Adipocyte (in vitro differentiated cells): ENCODE measurements around the gene FTL.
"Not testable (repeated sequence)": the region's sequence is repeated elsewhere in the genome, so short reads cannot be mapped to it uniquely, and the experiment has no call there.

Experiments
- DNase-seq: peaks from one replicate; pipeline ENCODE4 v3.0.0-alpha.2; 2015; ENCODE audit warnings: low read depth
- H3K27me3 ChIP-seq: replicated peaks from 2 replicates; pipeline ENCODE4 v1.7.0; 2013; ENCODE audit warnings: mild to moderate bottlenecking, low read length, moderate library complexity; ENCODE audit not compliant: control insufficient read depth, insufficient read depth
- H3K36me3 ChIP-seq: 2 replicates; pipeline ENCODE4 v1.7.0; 2013; ENCODE audit warnings: low read length, mild to moderate bottlenecking, moderate library complexity; ENCODE audit not compliant: control insufficient read depth, insufficient read depth, severe bottlenecking
- H3K4me1 ChIP-seq: 2 replicates; pipeline ENCODE4 v1.7.0; 2013; ENCODE audit warnings: mild to moderate bottlenecking, low read length, moderate library complexity; ENCODE audit not compliant: control insufficient read depth, insufficient read depth
- H3K4me3 ChIP-seq: 2 replicates; pipeline ENCODE4 v1.7.0; 2013; ENCODE audit warnings: mild to moderate bottlenecking, low read length, moderate library complexity
- H3K9ac ChIP-seq: 2 replicates; pipeline ENCODE4 v1.7.0; 2013; ENCODE audit warnings: mild to moderate bottlenecking, low read length, moderate library complexity
- H3K9me3 ChIP-seq: 2 replicates; pipeline ENCODE4 v1.7.0; 2013; ENCODE audit warnings: mild to moderate bottlenecking, low read length, moderate library complexity; ENCODE audit not compliant: control insufficient read depth

The FTL gene

DNA sequence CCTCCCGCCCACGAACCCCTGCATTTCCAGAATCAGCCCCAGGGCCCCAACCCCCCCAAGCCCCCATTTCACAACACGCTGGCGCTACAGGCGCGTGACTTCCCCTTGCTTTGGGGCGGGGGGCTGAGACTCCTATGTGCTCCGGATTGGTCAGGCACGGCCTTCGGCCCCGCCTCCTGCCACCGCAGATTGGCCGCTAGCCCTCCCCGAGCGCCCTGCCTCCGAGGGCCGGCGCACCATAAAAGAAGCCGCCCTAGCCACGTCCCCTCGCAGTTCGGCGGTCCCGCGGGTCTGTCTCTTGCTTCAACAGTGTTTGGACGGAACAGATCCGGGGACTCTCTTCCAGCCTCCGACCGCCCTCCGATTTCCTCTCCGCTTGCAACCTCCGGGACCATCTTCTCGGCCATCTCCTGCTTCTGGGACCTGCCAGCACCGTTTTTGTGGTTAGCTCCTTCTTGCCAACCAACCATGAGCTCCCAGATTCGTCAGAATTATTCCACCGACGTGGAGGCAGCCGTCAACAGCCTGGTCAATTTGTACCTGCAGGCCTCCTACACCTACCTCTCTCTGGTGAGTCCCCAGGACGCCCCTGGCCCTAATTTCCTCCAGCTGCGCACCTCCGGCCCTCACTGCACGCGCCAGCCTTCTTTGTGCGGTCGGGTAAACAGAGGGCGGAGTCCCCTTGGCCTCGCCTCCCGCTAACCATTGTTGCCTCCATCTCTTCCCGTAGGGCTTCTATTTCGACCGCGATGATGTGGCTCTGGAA, at the start of gene FTL:
TSS of gene FTL (plus strand) at position 270 of the 766 bp plus-strand sequence. CDS start at position 469, 199 bp downstream.
- Histone ChIP-seq H3K9ac (peak within 1 kb of the TSS; percentile 95), H3K36me3 (peaks cover 42% of the 10 kb centered on the region), H3K4me3 (peak within 1 kb of the TSS; percentile 91), H3K4me1 (peaks cover 55% of the 10 kb centered on the region), H3K9me3 (no peaks in the 10 kb centered on the region), H3K27me3 (no peaks in the 10 kb centered on the region)
- peak; percentile 98 for DNase-seq

DNA sequence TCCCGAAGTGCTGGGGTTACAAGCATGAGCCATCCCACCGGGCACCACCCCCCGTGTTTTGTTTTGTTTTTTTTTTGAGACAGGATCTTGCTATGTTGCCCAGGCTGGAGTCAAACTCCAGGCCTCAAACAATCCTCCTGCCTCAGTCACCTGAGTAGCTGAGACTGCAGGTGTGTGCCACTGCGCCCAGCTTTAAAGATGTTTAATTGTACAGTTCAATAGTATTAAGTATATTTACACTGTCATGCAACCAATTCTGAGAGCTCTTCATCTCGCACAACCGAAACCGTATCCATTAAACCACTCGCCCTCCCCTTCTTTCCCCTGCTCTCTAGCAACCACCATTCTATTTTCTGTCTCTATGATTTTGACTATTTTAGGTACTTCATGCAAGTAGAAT, 49.4 kb upstream of the FTL start:
- no peaks in the 10 kb centered on the region for H3K9me3 ChIP-seq
- H3K36me3 ChIP-seq, result peaks cover 79% of the 10 kb centered on the region
- DNase-seq, result no peak
- H3K4me3 ChIP-seq, result no peak overlapping the region
- H3K9ac ChIP-seq, result no peak overlapping the region
- H3K27me3 ChIP-seq, result no peaks in the 10 kb centered on the region
- peaks cover 4% of the 10 kb centered on the region for H3K4me1 ChIP-seq

GRCh38 chr19:48918071-48918470, 47.0 kb upstream of the FTL start:
- H3K4me3 ChIP-seq, result no peak overlapping the region
- H3K9ac ChIP-seq, result no peak overlapping the region
- DNase-seq, result no peak
- peaks cover 4% of the 10 kb centered on the region for H3K4me1 ChIP-seq
- H3K27me3 ChIP-seq, result no peaks in the 10 kb centered on the region
- H3K36me3 ChIP-seq, result peaks cover 71% of the 10 kb centered on the region
- H3K9me3 ChIP-seq, result no peaks in the 10 kb centered on the region

GRCh38 chr19:48918801-48919247, 46.3 kb upstream of the FTL start:
- Histone ChIP-seq H3K4me3 (no peak overlapping the region), H3K27me3 (no peaks in the 10 kb centered on the region), H3K9ac (no peak overlapping the region), H3K4me1 (no peaks in the 10 kb centered on the region), H3K36me3 (peaks cover 63% of the 10 kb centered on the region), H3K9me3 (no peaks in the 10 kb centered on the region)
- no peak for DNase-seq

GRCh38 chr19:48919271-48919670, 45.8 kb upstream of the FTL start:
- not testable (repeated sequence) for H3K9ac ChIP-seq, DNase-seq, H3K4me3 ChIP-seq, H3K4me1 ChIP-seq, H3K27me3 ChIP-seq, H3K9me3 ChIP-seq
- peaks cover 59% of the 10 kb centered on the region for H3K36me3 ChIP-seq

- Histone ChIP-seq H3K9me3 (no peaks in the 10 kb centered on the region), H3K4me1 (no peaks in the 10 kb centered on the region), H3K9ac (no peak overlapping the region), H3K4me3 (no peak overlapping the region), H3K27me3 (no peaks in the 10 kb centered on the region), H3K36me3 (peaks cover 46% of the 10 kb centered on the region)
- DNase-seq, result no peak
These were observed 44.2 kb upstream of the FTL start for GRCh38 chr19:48920949-48921348.

DNA sequence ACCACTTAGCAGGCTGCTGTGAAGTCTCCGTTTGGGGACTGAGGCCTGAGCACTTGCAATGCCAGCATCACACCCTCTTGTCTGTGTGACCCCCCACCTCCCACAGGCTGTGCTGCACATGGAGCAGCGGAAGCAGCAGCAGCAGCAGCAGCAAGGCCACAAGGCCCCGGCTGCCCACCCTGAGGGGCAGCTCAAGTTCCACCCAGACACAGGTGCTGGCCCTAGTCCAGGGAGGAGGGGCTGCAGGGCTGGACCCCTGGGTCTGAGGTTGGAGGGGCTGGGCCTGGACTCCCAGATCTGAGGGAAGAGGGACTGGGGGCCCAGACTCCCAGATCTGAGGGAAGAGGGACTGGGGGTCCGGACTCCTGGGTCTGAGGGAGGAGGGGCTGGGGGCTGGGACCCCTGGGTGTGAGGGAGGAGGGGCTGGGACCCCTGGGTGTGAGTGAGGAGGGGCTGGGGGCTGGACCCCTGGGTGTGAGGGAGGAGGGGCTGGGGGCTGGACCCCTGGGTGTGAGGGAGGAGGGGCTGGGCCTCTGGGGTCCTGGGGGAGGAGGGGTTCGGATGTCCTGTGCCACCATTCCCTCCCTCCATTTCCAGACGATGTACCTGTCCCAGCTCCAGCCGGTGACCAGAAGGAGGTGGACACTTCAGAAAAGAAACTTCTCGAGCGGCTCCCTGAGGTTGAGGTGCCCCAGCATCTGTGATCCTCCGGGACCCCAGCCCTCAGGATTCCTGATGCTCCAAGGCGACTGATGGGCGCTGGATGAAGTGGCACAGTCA, 43.2 kb upstream of the FTL start:
- Histone ChIP-seq H3K4me3 (no peak overlapping the region), H3K27me3 (no peaks in the 10 kb centered on the region), H3K36me3 (peaks cover 42% of the 10 kb centered on the region), H3K9ac (no peak overlapping the region), H3K4me1 (peaks cover 8% of the 10 kb centered on the region), H3K9me3 (no peaks in the 10 kb centered on the region)
- no peak for DNase-seq

DNA sequence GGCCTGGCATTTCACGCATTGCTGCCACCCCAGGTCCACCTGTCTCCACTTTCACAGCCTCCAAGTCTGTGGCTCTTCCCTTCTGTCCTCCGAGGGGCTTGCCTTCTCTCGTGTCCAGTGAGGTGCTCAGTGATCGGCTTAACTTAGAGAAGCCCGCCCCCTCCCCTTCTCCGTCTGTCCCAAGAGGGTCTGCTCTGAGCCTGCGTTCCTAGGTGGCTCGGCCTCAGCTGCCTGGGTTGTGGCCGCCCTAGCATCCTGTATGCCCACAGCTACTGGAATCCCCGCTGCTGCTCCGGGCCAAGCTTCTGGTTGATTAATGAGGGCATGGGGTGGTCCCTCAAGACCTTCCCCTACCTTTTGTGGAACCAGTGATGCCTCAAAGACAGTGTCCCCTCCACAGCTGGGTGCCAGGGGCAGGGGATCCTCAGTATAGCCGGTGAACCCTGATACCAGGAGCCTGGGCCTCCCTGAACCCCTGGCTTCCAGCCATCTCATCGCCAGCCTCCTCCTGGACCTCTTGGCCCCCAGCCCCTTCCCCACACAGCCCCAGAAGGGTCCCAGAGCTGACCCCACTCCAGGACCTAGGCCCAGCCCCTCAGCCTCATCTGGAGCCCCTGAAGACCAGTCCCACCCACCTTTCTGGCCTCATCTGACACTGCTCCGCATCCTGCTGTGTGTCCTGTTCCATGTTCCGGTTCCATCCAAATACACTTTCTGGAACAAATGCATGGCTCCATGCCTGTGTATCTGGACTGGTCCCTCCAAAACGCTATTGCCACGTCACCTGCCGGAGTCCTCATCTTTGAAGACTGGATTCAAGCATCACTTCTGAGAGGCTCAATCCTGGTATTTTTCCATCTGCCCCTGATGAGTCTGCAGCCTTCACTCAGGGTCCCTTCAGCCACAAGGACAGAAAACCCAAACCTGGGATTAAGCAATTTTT, 42.3 kb upstream of the FTL start:
- Histone ChIP-seq H3K4me1 (peaks cover 12% of the 10 kb centered on the region), H3K36me3 (peaks cover 39% of the 10 kb centered on the region), H3K9me3 (no peaks in the 10 kb centered on the region), H3K27me3 (no peaks in the 10 kb centered on the region), H3K9ac (no peak overlapping the region), H3K4me3 (no peak overlapping the region)
- no peak for DNase-seq

- Histone ChIP-seq H3K4me3 (no peak overlapping the region), H3K36me3 (peaks cover 18% of the 10 kb centered on the region), H3K9me3 (no peaks in the 10 kb centered on the region), H3K27me3 (no peaks in the 10 kb centered on the region), H3K9ac (no peak overlapping the region), H3K4me1 (peaks cover 12% of the 10 kb centered on the region)
- peak; percentile 40 for DNase-seq
These were observed 39.8 kb upstream of the FTL start for GRCh38 chr19:48925240-48925843.

- not testable (repeated sequence) for H3K9me3 ChIP-seq, H3K27me3 ChIP-seq, H3K9ac ChIP-seq, DNase-seq, H3K4me3 ChIP-seq
- H3K4me1 ChIP-seq, result peaks cover 12% of the 10 kb centered on the region
- peaks cover 13% of the 10 kb centered on the region for H3K36me3 ChIP-seq
These were observed 39.2 kb upstream of the FTL start for GRCh38 chr19:48925890-48926289.
